G401.6 (cell line): ENCODE results near the gene HPGDS.
"Not testable (repeated sequence)": the region's sequence is repeated elsewhere in the genome, so short reads cannot be mapped to it uniquely, and the experiment has no call there.

Experiments used
- FAIRE-seq: peaks from 2 replicates; lab custom pipeline; 2012; peaks lifted over from hg19 to GRCh38; lab: Jason Lieb, UNC

Gene HPGDS

DNA sequence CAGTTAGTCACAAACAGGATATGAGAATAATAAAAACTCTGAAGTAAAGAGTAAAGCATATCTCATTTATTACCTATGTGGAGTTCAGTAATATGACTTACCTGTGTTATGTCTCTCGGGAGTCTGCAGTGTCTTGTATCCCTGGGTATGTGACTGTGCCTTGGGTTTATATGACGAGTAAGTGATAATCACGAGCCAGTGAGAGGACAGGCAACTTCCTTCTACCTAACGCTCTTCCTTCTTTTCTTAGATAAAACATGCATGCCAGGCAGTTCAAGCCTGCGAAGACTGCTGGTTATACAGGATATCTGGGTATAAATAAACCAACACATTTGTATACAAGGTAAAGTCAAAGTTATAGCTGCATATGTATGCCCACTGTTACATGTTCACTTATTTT is at the start of gene HPGDS:
TSS of gene HPGDS (minus strand) at position 143 of the 400 bp plus-strand sequence. CDS start 8,207 bp downstream, outside the sequence.
- no peak for FAIRE-seq

GRCh38 chr4:94390804-94391410 is 48.3 kb upstream of the HPGDS start:
- FAIRE-seq, result no peak

DNA sequence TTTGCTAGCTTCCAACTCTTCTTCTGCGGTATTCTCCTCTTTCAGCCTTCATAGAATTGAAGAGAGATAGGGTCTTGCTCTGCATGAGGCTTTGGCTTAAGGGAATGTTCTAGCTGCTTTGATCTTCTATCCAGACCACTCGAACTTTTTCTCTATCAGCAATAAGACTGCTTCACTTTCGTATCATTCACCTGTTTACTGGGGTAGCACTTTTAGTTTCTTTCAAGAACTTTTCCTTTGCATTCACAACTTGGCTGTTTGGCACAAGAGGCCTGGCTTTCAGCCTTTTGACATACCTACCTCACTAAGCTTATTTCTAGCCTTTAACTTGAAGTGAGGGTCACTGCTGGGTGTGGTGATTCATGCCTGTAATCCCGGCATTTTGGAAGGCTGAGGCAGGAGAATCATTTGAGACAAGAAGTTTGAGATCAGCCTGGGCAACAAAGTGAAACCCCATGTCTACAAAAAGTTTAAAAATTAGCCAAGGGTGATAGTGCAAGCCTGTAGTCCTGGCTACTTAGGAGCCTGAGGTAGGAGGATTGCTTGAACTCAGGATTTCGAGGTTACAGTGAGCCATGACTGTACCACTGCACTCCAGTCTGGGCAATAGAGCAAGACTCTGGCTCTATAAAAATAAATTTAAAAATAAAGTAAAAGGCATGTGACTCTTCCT is 47.1 kb upstream of the HPGDS start:
- no peak for FAIRE-seq

DNA sequence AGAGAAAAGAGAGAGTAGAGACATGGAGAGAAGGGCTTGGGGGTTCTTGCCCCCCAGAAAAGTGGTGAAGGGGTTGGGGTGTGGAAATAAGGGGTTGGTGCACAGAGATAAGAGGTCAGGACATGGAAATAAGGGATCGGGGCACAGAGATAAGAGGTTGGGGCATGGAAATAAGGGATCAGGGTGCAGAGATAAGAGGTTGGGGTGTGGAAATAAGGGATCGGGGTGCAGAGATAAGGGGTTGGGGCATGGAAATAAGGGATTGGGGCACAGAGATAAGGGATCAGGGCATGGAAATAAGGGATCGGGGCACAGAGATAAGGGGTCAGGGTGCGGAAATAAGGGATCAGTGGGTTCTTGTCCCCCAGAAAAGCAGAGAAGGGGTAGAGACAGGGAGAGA is 45.3 kb upstream of the HPGDS start:
- FAIRE-seq, result not testable (repeated sequence)

- not testable (repeated sequence) for FAIRE-seq
These were observed 42.8 kb upstream of the HPGDS start for GRCh38 chr4:94385452-94385851.

GRCh38 chr4:94382891-94383290 is 40.3 kb upstream of the HPGDS start:
- FAIRE-seq, result not testable (repeated sequence)

GRCh38 chr4:94378047-94378446 is 35.4 kb upstream of the HPGDS start:
- no peak for FAIRE-seq

DNA sequence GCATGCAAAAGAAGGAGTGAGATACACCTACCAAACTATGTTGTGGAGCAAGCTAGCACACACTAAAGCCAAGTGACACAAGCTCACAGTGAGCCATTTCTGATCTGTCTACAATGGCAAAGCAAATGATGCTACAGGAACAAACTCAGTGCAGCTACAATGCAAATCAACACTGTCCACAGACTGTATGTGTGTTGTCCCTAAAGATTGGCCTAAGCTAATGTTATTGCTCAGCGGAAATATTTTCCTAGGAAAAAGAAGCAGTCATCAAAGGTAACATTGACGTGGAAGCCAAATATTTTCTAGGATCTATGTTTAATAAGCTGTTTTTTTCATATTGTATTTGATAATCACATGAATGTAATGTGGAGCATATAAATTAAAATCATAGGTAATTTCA is 34.7 kb upstream of the HPGDS start:
- FAIRE-seq, result no peak

DNA sequence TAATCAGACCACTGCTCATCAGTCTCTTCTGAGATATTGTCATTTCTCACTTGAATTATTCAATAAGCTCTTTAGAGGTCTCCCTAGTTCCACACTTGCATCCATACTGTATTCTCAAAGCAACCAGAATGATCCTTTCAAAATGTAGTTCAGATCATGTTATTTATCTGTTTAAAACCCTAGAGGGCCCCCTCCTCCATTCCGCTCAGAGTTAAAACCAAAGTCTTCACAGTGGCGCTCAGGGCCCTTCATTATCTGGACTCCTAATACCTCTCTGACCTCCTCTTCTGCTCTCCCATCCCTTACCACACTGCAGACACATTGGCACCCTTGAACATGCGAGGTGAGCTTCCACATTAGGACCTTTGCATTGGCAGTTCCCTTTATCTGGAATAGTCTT is 32.7 kb upstream of the HPGDS start:
- FAIRE-seq, result no peak

DNA sequence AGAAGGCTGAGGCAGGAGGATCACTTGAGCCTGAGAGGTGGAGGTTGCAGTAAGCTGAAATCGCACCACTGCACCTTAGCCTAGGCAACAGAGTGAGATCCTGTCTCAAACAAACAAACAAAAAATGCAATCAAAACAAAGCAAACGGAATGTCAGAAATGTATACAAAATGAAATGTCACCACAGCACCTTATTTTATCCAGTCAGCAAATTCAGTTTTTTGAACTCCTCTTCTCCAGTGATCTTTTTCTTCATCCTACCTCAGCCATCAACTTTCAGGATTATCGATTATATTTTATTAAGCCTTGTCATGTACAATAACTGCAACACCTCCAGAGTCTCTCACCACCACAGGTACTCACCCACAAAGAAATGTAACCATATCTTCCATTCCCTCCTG is 31.1 kb upstream of the HPGDS start:
- no peak for FAIRE-seq

DNA sequence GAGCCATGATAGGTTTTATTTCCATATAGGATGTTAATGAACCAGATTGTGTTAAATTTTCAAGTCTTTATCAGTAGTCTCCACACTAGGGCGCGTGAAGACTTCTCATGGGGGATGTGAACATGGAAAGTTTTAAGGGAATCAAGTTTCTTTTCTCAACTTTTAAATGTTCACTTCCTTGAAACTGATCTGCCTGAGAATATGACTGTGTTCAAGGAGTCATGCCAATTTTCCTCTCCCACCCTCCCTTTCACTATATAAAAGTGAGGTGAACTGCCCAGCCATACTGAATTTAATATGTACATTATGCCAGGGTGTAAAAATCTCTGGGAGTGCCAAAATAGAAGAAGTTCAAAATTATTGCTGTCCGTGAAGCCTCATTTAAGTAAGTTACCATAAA is 30.4 kb upstream of the HPGDS start:
- FAIRE-seq, result no peak

DNA sequence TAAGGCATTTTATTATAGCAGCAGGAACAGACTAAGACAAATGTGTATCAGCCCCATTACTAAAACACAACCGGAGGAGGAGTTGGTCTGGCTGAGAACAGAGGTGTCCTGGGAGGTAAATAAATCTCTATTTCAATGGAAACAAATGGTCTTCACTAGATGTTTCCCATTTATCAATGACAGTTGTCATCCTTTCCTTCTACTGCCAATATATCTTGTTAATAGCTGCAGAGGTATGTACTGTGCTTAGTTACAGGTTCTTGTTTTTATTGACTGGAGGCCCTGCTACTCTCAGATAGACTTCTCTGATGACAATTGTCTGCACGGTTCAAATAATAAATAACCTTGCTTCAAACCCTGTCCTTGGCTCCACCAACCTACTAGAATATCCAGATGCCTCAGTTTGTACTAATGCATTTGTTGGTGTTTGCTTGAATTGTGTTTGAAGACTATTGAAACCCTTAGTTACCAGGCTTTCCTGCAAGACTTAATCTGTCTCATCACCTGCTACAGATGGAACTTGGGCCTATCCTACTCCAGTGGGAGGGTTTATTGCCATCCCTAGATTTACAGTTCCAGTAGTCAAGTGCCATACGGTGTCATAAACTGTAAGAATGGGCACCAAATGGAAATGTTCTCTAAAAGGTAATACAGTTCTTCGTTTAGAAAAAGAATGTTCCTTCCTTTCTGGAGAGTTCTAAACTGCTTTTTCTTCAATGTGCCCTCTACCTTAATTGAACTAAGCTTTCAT is 29.8 kb upstream of the HPGDS start:
- FAIRE-seq, result no peak

DNA sequence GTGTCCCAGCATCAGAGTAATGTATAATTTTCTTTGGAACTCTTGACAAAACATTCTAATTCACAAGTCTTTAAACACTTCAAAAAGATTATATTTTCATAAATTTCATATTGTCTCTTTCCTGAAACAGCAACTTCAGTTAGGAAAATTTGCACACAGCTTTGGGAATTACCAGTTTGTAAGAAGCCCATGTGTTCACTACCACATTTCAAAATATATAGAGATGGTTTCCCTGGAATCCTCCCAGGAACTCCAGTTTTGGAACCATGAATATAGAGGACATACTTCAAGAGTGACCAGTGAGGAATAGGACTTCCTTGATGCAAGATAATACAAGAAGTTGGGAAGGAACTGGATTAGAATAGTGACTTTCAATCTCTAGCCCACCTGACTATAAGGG is 28.7 kb upstream of the HPGDS start:
- no peak for FAIRE-seq

GRCh38 chr4:94370533-94371254 is 28.1 kb upstream of the HPGDS start:
- no peak for FAIRE-seq

DNA sequence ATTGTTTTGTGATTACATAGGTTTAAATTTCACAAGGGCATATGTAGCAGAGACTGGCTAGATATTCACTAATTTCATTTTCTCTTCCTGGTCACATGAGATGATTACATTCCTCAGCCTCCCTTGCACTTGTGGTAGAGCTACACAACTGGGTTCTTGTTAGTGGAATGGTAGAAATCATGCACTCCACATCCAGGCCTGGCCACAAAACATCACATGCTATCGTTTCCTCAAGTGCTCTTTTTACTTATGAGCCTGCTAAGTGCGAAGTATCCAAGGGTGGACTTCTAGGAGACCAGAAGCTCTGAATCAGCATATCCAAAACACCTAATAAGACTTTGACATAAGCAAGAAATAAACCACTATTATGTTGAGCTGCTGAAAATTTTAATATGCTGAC is 26.4 kb upstream of the HPGDS start:
- FAIRE-seq, result no peak

- no peak for FAIRE-seq
These were observed 25.8 kb upstream of the HPGDS start for GRCh38 chr4:94368459-94368858.

GRCh38 chr4:94365304-94365703 is 22.7 kb upstream of the HPGDS start:
- no peak for FAIRE-seq

- no peak for FAIRE-seq
These were observed 21.9 kb upstream of the HPGDS start for GRCh38 chr4:94364527-94364926.

- no peak for FAIRE-seq
These were observed 20.6 kb upstream of the HPGDS start for GRCh38 chr4:94363136-94363655.

DNA sequence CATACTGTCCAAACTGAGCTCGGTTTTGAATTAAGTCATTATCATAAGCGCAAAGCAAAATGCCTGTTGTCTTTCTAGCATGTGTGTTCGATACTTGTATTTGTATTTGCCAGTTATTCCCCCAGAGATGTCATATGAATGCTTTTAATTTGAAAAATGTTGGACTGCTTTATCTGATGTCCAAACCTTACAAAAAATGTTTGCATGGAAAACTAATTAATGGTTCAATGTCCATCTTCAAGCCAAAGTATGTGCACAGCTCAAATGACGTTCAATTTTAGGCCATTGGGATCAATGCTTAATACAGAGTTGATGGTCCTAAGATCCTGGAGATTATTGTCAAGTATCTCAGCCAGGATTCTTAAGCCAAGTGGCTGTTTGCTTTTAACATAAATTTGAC is 17.2 kb upstream of the HPGDS start:
- no peak for FAIRE-seq

- FAIRE-seq, result no peak
These were observed 16.6 kb upstream of the HPGDS start for GRCh38 chr4:94359221-94359620.

DNA sequence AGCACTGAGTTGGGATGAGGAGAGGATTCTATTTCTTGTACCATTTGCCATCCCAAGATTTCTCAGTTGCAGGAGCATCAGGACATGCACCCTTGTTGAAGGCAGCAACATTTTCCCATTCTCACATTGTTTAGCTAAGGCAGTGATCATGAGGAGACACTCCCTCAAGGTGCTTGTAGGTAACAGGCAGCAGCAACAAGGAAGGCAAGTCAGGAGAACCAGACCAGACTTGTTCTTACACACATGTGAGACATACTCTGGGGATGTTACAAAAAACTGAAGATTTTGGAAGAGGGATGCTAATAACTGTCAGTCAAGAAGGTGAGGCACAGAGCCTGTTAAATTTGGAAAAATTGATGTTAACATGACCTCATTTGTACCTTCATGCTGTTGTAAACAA is 15.5 kb upstream of the HPGDS start:
- FAIRE-seq, result no peak

- no peak for FAIRE-seq
These were observed 15.0 kb upstream of the HPGDS start for GRCh38 chr4:94357624-94358023.
